GM13977 (cell line): Measurements from ENCODE around the gene PIK3R2.
A peak's percentile ranks its signal among the peaks of the same experiment; 100 is the strongest.

Experiments
- DNase-seq: peaks from one replicate; pipeline ENCODE4 v3.0.0; 2012; ENCODE audit warnings: low spot score
- CTCF ChIP-seq: IDR thresholded peaks from 2 replicates; pipeline ENCODE4 v1.5.1; 2012; ENCODE audit warnings: mild to moderate bottlenecking, control low read depth; ENCODE audit not compliant: insufficient read depth; ENCODE audit errors: extremely low read depth, missing control alignments
- in situ Hi-C: fragments of 300-500 bp; cut with MboI; formaldehyde crosslinking; loops from one replicate; pipeline ENCODE4 v1.12.0; 2022; ENCODE audit warnings: low sequenced_read_pairs, low pct_unique_long_range_greater_than_20kb, mixed read lengths, inconsistent platforms; ENCODE audit not compliant: unreplicated experiment

Gene PIK3R2

DNA sequence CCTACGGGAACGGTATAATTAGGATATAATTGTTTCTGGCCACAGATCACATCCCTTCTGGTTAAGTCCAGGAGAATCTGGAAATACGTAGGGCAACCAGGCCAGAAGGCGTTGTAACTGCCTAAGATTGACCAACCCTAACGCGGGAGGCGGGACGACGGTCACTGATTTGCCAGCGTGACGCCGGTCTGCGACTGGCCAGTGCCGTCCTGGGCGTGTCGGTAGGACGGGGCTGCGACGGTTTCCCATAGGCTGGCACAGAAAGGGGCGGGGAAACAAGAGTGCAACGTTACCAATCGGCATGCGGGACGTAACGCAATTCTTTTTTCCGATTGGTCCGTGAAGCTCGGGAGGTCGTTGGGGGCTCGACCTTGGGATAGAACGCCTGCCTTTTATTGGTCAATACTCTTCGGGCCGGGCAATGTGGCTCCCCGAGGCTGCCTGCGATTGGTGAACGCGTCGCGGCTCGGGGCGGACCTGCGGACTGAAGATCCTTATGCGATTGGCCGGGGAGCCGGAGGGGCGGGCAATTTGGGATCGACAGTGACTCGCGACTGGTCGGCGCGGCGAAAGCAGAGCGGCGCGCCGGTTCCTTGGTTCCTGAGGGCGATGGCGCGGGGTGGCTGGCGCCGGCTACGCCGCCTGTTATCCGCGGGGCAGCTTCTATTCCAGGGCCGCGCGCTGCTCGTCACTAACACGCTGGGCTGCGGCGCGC, 39.9 kb downstream of the PIK3R2 start, which contains the start of gene MPV17L2:
MPV17L2 (plus strand) TSS at position 546 of the 715 bp plus-strand sequence; CDS start at position 610, 64 bp downstream.
- in situ Hi-C loops = no loop called here
- no peak for TF ChIP-seq CTCF
- peak; percentile 96 for DNase-seq

DNA sequence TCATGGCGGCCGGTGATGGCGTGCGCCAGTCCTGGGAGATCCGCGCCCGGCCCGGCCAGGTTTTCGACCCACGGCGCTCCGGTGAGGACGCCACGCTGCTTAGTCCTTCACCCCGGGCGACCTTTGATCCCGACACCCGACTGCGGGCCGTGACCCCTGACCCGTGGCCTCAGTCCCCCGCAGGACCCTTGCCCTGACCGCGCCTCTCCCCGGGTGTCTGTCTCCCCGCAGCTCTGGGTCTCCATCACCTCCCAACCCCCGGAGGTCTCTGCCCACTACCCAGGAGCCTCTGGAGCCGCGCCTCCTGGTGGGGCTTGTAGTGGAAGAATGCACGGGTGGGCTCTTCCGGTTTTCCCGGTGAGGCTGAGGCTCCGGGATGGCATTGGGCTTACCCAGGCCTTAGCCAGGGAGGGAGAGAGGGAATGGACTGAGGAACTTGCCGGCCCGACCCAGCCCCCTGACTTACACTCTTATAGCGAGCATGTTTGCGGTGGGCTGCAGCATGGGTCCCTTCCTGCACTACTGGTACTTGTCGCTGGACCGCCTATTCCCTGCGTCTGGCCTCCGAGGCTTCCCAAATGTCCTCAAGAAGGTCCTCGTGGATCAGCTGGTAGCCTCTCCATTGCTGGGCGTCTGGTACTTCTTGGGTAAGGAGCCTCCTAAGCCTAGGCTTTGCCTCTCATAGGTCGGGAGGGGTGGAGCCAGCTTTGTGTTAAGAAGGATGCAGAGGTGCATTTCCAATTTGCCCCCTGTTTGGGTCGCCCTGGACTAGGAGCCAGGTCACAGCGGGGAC, 40.6 kb downstream of the PIK3R2 start:
- TF ChIP-seq CTCF = no peak
- in situ Hi-C loops = no loop called here
- peak; percentile 7 for DNase-seq

DNA sequence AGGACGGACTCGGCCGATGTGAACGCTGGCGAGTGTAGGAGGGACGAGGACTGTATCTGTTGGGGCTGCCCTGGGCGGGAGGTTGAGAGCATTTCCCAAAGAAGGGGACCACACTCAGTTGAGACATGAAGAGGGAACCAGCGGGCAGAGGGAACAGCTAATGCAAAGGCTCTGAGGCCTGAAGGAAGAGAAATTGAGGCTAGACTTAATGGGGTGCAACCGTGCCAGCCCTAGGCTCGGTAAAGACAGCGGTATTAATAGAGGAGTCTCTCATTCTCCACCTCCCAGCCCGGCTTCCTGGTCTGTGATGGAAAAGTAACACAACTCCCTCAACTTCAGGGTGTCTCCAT, 41.2 kb downstream of the PIK3R2 start:
- DNase-seq = no peak
- TF ChIP-seq CTCF = no peak
- in situ Hi-C loops = no loop called here

DNA sequence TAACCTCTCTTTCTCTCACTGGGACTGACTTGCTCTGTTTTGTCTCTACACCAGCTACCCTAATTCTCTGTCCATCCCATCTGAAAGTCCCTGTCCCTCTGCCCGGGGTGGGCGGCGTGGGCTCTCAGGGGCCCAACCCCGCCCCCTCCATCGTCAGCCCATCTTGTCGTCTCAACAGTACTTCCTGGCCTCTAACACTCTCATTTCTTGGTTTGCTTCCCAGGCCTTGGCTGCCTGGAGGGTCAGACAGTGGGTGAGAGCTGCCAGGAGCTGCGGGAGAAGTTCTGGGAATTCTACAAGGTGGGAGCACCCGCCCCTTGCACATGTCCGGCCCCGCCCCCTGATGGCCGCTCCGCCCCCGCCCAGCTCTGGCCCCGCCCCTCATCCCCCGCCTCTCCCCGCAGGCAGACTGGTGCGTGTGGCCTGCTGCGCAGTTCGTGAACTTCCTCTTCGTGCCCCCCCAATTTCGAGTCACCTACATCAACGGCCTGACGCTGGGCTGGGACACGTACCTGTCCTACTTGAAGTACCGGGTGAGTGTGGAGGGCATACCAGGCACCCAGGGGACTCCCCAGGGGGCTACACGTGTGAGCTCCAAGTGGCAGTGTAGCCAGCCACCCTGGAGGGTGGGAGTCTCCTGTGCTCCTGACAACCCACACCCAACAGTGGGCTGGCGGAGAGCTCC, 41.7 kb downstream of the PIK3R2 start:
- no peak for TF ChIP-seq CTCF
- in situ Hi-C loops = no loop called here
- DNase-seq = peak; percentile 56

DNA sequence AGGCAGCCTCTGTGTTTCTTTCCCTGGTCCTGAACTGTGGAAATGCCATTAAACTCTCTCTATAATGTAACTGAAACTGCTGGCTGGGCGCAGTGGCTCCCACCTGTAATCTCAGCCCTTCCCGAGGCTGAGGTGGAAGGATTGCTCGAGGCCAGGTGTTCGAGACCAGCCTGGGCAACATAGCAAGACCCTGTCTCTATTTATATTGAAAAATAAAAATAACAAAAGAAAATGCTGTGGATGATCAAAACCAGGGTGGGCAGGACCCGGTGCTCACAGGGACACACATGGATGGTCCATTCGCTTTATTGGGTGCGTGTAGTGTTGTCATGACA, 43.5 kb downstream of the PIK3R2 start:
- DNase-seq = no peak
- in situ Hi-C loops = no loop called here
- no peak for TF ChIP-seq CTCF

GRCh38 chr19:18197306-18197705, 44.3 kb downstream of the PIK3R2 start:
- in situ Hi-C loops = no loop called here

More at GRCh38 chr19:18197306-18197705, 44.3 kb downstream of the PIK3R2 start:
- no peak for DNase-seq
- TF ChIP-seq CTCF = no peak
